HepG2 (cell line): ENCODE results near the gene IFT22. TPM values are rescaled to one million over a fixed set of nuclear protein-coding genes. Genes with fewer than 3 reads are reported as not detected.

ENCODE experiments used
- FOXO1 ChIP-seq: sonication (generic); formaldehyde crosslinking; IDR thresholded peaks from 2 replicates; pipeline ENCODE4 v1.4.0; 2020; ENCODE audit warnings: missing genetic modification reagents
- IKZF4 ChIP-seq: sonication (generic); formaldehyde crosslinking; IDR thresholded peaks from 2 replicates; pipeline ENCODE4 v1.5.1; 2020; ENCODE audit warnings: borderline replicate concordance, mild to moderate bottlenecking, low read depth, missing genetic modification reagents; ENCODE audit errors: not compliant biosample characterization
- NRL ChIP-seq: sonication (generic); formaldehyde crosslinking; IDR thresholded peaks from 2 replicates; pipeline ENCODE4 v1.5.0; 2020; ENCODE audit warnings: missing genetic modification reagents, mild to moderate bottlenecking, moderate library complexity, borderline replicate concordance
- PRPF4 ChIP-seq: fragments of 200-400 bp; formaldehyde crosslinking; IDR thresholded peaks from 2 replicates; pipeline ENCODE4 v1.6.1; 2016; ENCODE audit warnings: low read length, low read depth; ENCODE audit not compliant: poor library complexity, severe bottlenecking
- XRCC5 ChIP-seq: fragments of 200-400 bp; formaldehyde crosslinking; optimal IDR thresholded peaks from 2 replicates; pipeline ENCODE3; 2017; ENCODE audit warnings: mild to moderate bottlenecking, low read length
- ZBTB38 ChIP-seq: sonication (generic); formaldehyde crosslinking; IDR thresholded peaks from 2 replicates; pipeline ENCODE4 v1.5.1; 2020; ENCODE audit warnings: mild to moderate bottlenecking, missing genetic modification reagents
- ZBTB42 ChIP-seq: sonication (generic); formaldehyde crosslinking; IDR thresholded peaks from 2 replicates; pipeline ENCODE4 v1.5.0; 2020; ENCODE audit warnings: mild to moderate bottlenecking, missing genetic modification reagents
- ZKSCAN5 ChIP-seq: sonication (generic); formaldehyde crosslinking; IDR thresholded peaks from 2 replicates; pipeline ENCODE4 v1.5.1; 2020; ENCODE audit warnings: mild to moderate bottlenecking, missing genetic modification reagents
- ZNF317 ChIP-seq: sonication (generic); formaldehyde crosslinking; IDR thresholded peaks from 2 replicates; pipeline ENCODE4 v1.5.0; 2020; ENCODE audit warnings: mild to moderate bottlenecking, missing genetic modification reagents
- ZNF772 ChIP-seq: sonication (generic); formaldehyde crosslinking; IDR thresholded peaks from 2 replicates; pipeline ENCODE4 v1.5.0; 2020; ENCODE audit warnings: mild to moderate bottlenecking, missing genetic modification reagents
- ZSCAN20 ChIP-seq: sonication (generic); formaldehyde crosslinking; IDR thresholded peaks from 2 replicates; pipeline ENCODE4 v1.4.0; 2020; ENCODE audit warnings: missing genetic modification reagents, mild to moderate bottlenecking, borderline replicate concordance
- polyA plus RNA-seq, 8 experiments: library from polyadenylated mRNA; depleted of rRNA in 3 of 8; stranded (reverse) in 7 of 8; unstranded in 1 of 8; fragments of >200 nt; fragmentation: Illumina TruSeq in 4 of 8; extraction: Trizol in 4 of 8; gene quantifications; 2 replicates each; pipeline versions ENCODE4 v1.2.1 to v1.2.3, GENCODE V29; 2011 to 2016; ENCODE audit warnings: low read depth in 4 of 8, missing spikeins in 1 of 8, mixed read lengths in 1 of 8; ENCODE audit not compliant: insufficient read depth in 1 of 8
- total RNA-seq, 5 experiments: library from RNA; depleted of rRNA; stranded (reverse); fragments of >200 nt; fragmentation: Illumina TruSeq; extraction: Trizol; gene quantifications; 2 replicates each; pipeline ENCODE4 v1.2.3, GENCODE V29; 2016; ENCODE audit warnings: low read depth in 1 of 5
- TF ChIP-seq, protein P1 (sequence below): sonication (generic); formaldehyde crosslinking; IDR thresholded peaks from 2 replicates; pipeline ENCODE4 v1.4.0; 2020; ENCODE audit warnings: missing genetic modification reagents
- TF ChIP-seq, protein P2 (sequence below): sonication (generic); formaldehyde crosslinking; IDR thresholded peaks from 2 replicates; pipeline ENCODE4 v1.4.0; 2020; ENCODE audit warnings: low read depth, mild to moderate bottlenecking, missing genetic modification reagents
- TF ChIP-seq, protein P3 (sequence below), 2 experiments: sonication (generic) in 1 of 2; formaldehyde crosslinking in 1 of 2; IDR thresholded peaks; 2 replicates each; pipeline versions ENCODE4 v1.6.1 to v1.9.0; 2014 to 2022; ENCODE audit warnings: antibody characterized with exemption in 1 of 2, borderline replicate concordance in 1 of 2, inconsistent platforms in 1 of 2, low read depth in 1 of 2, missing genetic modification reagents in 1 of 2

The IFT22 gene
- total and polyA plus RNA-seq, 2 of the 13 experiments (the other 11 are each of a cell fraction or from before 2014, with no cell fraction given) = 8.9 to 14.5 TPM

DNA sequence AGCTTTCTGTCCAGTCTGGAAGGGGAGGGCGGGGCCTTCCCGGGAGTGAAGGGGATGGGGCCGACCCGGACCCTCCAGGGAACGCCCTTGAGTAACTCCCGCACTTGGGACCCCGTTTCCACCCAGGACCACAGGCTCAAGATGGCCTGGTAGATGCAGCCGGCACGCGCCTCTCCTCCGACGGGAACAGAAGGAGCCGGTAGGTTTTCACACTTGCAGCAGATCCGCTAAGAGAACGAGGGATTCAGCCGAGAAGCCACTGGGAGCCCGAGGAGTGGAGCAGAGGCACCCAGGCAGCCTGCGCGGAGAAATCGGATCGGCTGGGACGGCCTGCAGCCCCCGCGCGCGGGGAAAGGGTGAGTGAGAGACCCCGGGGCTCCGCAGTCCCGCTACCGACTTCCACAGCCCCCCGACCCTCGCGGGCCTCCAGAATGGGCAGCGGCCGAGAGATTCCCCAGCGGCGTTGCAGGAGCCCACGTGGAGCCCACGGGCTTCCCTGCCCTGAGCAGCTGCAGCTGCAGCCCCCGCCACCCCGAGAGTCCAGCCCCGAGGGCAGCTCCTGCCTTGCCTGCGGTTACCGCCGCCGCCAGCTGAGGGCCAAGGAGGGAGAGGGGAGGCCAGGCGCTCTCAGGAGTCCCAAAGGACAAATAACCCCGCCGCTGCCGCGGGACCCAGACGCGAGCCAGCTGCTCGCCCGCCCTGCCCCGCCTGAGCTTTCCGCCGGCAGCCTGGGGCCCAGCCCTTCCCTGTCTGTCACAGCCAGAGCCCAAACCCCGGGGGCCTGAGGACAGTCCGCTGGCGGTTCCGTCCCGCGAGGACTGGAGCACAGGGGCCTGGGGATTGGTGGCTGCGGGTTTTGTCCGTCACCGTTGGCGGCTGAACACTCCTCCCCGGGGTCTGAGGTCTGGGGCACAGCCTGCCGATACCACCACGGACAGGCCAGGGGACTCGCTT lies 21.8 kb downstream of the IFT22 start (continued):
- TF ChIP-seq, protein P1, sequence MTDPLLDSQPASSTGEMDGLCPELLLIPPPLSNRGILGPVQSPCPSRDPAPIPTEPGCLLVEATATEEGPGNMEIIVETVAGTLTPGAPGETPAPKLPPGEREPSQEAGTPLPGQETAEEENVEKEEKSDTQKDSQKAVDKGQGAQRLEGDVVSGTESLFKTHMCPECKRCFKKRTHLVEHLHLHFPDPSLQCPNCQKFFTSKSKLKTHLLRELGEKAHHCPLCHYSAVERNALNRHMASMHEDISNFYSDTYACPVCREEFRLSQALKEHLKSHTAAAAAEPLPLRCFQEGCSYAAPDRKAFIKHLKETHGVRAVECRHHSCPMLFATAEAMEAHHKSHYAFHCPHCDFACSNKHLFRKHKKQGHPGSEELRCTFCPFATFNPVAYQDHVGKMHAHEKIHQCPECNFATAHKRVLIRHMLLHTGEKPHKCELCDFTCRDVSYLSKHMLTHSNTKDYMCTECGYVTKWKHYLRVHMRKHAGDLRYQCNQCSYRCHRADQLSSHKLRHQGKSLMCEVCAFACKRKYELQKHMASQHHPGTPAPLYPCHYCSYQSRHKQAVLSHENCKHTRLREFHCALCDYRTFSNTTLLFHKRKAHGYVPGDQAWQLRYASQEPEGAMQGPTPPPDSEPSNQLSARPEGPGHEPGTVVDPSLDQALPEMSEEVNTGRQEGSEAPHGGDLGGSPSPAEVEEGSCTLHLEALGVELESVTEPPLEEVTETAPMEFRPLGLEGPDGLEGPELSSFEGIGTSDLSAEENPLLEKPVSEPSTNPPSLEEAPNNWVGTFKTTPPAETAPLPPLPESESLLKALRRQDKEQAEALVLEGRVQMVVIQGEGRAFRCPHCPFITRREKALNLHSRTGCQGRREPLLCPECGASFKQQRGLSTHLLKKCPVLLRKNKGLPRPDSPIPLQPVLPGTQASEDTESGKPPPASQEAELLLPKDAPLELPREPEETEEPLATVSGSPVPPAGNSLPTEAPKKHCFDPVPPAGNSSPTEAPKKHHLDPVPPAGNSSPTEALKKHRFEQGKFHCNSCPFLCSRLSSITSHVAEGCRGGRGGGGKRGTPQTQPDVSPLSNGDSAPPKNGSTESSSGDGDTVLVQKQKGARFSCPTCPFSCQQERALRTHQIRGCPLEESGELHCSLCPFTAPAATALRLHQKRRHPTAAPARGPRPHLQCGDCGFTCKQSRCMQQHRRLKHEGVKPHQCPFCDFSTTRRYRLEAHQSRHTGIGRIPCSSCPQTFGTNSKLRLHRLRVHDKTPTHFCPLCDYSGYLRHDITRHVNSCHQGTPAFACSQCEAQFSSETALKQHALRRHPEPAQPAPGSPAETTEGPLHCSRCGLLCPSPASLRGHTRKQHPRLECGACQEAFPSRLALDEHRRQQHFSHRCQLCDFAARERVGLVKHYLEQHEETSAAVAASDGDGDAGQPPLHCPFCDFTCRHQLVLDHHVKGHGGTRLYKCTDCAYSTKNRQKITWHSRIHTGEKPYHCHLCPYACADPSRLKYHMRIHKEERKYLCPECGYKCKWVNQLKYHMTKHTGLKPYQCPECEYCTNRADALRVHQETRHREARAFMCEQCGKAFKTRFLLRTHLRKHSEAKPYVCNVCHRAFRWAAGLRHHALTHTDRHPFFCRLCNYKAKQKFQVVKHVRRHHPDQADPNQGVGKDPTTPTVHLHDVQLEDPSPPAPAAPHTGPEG (CRISPR knock-in tag) = no peak
- TF ChIP-seq PRPF4 (no peak), NRL (CRISPR knock-in tag) (peak; percentile 63; the same call in 1 of the 2 replicates), ZNF317 (CRISPR knock-in tag) (no peak), ZBTB38 (CRISPR knock-in tag) (no peak), ZNF772 (CRISPR knock-in tag) (no peak), ZKSCAN5 (CRISPR knock-in tag) (no peak), XRCC5 (no peak), IKZF4 (CRISPR knock-in tag) (peak; percentile 35), FOXO1 (CRISPR knock-in tag) (no peak), ZBTB42 (CRISPR knock-in tag) (no peak), ZSCAN20 (CRISPR knock-in tag) (no peak)
- TF ChIP-seq, protein P2, sequence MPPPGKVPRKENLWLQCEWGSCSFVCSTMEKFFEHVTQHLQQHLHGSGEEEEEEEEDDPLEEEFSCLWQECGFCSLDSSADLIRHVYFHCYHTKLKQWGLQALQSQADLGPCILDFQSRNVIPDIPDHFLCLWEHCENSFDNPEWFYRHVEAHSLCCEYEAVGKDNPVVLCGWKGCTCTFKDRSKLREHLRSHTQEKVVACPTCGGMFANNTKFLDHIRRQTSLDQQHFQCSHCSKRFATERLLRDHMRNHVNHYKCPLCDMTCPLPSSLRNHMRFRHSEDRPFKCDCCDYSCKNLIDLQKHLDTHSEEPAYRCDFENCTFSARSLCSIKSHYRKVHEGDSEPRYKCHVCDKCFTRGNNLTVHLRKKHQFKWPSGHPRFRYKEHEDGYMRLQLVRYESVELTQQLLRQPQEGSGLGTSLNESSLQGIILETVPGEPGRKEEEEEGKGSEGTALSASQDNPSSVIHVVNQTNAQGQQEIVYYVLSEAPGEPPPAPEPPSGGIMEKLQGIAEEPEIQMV (CRISPR knock-in tag) = no peak
- TF ChIP-seq, protein P3, sequence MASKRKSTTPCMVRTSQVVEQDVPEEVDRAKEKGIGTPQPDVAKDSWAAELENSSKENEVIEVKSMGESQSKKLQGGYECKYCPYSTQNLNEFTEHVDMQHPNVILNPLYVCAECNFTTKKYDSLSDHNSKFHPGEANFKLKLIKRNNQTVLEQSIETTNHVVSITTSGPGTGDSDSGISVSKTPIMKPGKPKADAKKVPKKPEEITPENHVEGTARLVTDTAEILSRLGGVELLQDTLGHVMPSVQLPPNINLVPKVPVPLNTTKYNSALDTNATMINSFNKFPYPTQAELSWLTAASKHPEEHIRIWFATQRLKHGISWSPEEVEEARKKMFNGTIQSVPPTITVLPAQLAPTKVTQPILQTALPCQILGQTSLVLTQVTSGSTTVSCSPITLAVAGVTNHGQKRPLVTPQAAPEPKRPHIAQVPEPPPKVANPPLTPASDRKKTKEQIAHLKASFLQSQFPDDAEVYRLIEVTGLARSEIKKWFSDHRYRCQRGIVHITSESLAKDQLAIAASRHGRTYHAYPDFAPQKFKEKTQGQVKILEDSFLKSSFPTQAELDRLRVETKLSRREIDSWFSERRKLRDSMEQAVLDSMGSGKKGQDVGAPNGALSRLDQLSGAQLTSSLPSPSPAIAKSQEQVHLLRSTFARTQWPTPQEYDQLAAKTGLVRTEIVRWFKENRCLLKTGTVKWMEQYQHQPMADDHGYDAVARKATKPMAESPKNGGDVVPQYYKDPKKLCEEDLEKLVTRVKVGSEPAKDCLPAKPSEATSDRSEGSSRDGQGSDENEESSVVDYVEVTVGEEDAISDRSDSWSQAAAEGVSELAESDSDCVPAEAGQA (IDR thresholded peaks at IDR 0.05; ENCODE audit: low read depth) = no peak
- TF ChIP-seq, protein P3 (CRISPR knock-in tag; IDR thresholded peaks at IDR 0.05; ENCODE audit: borderline replicate concordance) = no peak
